HG03175 (cell line): ENCODE measurements around the gene HCN3.

ENCODE experiments used
- ATAC-seq: cut with Tn5 transposase; IDR thresholded peaks from one replicate; pipeline ENCODE4 v1.9.1; 2021; ENCODE audit warnings: mild to moderate bottlenecking, moderate library complexity; ENCODE audit not compliant: unreplicated experiment

Gene HCN3

DNA sequence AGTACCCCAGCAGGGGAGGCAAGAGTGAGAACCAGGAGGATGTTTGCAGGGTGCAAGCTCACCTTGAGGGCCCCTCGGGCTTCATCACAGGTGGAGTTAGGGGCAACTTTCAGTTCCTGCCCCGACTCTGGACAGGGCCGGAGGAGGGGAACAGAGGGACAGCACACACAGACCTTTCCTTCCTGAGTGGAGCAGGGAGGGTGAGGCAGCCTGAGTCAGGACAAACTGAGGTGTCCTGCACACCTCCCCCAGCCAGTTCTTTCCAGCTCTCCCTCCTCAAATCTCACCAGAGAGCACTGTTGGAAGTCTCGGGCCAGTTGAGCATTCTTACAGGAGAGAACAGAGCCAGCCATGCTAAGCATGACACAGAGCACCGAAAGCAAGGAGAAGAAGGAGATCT lies 23.5 kb upstream of the HCN3 start:
- ATAC-seq = no peak

DNA sequence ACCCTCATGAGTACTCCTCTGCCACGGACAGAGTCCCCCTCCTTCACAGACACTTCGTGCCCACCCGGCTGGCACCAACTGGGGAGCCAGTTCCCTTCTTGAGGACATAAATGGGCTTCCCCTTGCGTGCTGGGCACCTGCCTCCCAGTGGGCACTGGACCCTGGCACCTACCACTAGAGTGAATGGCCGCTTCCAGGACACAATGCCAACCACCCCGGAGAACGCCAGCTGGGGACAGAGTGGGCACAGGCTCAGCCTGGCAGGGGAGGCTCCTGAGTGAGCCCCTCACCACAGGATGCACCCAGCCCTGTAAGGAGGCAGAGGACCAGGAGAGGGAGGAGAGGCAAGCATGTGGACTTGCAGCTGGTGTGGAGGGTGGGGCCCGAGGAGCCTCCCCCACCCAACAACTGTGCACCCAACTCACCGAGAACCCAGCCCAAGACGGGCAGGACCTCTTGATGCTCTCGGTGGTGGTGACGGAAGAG lies 23.0 kb upstream of the HCN3 start:
- ATAC-seq = no peak

DNA sequence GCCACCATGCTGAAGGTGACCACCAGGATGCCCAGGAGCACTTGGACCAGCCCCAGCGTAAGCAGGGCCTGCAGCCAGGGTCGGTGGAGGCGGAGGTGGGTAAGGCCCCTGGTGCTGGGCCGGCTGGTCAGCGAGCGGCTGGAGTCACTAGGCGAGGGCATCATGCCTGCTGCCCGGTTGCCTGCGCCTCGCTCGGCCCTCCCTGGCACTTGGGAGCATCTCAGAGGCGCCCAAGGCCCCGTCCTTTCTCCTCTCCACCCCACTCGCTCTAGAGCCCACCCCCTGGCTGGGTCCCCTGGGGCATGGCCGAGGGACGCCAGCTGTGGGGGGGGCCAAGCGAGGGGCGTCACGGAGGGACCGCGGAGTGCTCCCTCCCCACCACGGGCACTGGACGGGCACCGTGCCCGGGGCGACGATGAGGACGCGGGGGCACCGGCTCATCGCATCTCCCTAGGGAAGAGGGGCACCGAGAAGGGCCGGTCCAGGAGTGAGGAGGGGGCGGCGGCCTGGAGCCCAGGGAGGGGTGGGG lies 22.5 kb upstream of the HCN3 start:
- no peak for ATAC-seq

DNA sequence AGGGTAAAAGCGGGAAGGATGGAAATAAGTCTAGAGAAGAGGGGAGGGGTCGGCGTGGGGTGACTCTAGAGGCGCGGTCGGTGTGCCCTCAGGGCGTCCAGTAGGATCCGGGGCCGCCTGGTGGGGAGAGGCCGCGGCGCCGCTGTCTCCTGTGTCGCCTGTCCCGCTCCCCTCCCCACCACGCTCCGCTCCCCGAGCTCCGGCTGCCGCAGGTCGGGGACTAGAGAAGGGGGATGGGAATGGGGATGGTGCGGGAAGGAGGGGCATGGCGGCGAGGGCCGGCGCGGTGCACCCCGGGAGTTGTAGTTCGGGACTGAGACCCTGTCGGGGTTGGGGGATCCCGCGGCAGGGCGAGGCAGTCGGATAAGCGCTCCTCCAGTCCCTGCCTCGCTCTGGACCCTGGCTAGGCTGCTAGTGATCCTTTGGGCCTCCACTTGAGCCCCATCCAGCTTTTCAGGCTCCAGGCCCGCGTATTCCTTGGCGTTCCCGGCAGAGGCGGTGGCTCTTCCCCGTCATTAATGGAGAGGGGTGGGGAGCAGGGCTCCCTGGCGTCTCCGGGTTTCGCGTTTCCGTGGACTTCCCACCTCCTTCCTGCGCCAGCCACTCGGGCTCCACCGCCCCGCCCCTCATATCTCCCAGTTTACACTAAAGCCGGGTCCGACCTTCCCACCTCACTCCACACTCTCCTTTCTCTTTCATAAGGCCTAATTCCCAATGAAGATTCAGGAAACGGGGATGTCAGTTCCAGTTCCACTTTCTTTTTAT lies 21.8 kb upstream of the HCN3 start, which contains the start of gene ENTREP3:
TSS of gene ENTREP3 (minus strand) at position 241 of the 765 bp plus-strand sequence. CDS start 606 bp downstream, outside the sequence.
- ATAC-seq = peak; percentile 55

DNA sequence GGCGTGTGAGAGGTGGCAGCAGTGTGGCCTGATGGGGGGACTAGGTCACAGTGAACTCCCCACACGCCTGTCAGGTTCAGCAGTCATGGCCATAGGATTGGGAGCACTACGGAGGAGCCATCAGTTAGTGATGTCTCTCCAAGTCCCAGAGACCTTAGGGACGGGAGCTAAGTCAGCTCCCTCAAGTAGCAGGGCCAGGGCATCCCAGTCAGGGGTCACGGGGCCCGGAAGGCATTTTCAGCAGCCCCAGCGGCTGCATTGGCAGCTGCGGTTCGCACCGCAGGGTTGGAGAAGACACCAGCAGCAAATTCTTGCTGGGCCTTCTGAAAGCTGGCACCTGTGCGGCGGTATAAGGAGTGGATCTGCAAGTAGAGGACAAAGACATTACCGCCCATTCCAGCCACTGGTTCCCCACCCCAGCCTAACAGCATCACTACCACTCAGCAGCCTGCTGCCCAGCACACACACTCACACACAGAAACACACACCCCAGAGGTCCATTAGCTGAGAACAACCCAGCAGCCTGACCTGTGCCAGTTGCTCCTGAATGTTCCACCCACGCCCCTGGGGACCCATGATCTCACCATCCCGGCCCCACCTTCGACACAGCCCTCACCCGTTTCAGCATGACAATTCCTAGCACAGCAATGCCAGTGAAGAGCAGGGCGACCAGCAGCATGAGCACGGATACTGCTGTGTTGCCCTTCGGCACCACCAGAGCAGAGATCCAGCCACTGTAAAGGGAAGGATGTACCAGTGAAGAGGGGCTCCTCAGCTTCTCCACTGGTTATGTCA lies 21.0 kb upstream of the HCN3 start:
- no peak for ATAC-seq

DNA sequence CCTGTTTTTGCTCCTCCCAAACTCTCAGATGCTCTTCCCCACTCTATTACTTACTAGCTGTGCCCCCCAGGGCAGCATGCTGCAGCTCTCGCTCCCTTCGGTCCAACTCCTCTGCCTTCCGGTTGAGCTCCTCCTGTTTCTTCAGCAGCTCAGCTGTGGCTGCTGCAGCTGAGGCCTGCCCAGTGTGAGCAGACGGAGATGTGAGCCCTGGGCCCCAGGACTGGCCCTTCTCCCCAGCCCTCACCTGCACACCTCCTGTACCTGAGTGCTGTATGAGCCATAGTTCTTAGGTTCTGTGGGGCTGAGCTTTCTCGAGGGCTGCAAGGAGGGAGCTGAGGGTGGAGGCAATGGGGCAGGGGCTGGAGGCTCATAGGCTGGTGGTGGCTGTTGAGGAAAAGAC lies 17.0 kb upstream of the HCN3 start:
- no peak for ATAC-seq

DNA sequence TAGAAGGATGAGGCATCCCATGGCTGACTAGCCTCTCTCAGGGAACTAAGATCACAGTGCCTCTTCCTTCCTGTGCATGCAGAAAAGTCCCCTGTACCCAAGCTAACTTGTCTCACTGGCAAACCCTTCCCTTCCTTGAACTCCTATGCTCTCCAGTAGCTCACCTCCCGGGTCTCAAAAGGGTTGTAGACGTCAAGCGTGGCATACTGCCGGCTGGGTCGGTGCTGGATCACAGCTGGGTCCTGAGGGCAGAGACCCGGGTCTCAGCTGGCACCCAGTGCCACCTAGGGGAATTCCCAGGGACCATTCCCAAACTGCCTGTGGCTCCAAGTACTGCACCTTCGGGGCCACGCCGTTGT lies 15.8 kb upstream of the HCN3 start:
- no peak for ATAC-seq

DNA sequence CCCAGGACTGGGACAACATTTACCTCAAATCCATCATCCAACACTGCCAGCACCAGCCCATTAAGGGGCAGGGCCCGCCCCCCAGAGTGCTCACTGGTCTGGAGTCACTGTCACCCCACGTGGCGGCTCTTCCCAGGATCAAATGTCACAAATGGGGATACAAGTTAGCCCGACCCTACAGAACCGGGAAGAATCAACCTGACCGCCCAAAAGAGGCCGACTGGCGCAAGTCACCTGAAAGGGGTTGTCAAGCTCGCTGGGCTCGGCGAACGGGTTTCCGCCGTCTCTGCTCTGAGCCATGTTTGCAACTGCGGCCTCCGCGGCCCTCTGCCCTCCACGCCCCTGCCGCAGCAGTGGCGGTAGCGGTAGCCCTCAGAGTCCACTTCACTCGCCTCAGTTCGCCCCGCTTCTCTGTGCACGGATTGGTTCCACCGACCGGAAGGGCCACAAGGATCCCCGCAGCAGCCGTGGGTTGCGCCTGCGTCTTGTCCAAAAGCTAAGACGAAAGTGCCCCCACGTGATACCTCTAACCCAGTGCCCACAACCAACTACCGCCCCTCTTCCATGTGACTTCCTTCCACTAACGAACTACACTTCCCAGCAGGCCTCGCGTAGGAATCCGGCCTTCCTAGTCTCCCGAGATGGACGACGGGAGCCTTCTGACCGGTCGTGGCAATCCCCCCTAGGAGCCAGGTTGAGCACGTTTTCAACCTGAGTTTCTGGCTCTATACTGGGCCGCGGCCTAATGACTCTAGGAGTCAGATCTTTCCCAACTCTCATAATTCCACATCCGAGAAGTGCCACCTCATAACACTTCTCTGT lies 15.2 kb upstream of the HCN3 start, which contains the start of gene SCAMP3:
TSS of gene SCAMP3 (minus strand) at position 509 of the 822 bp plus-strand sequence. CDS start at position 300, 209 bp downstream.
- peak; percentile 94 for ATAC-seq

DNA sequence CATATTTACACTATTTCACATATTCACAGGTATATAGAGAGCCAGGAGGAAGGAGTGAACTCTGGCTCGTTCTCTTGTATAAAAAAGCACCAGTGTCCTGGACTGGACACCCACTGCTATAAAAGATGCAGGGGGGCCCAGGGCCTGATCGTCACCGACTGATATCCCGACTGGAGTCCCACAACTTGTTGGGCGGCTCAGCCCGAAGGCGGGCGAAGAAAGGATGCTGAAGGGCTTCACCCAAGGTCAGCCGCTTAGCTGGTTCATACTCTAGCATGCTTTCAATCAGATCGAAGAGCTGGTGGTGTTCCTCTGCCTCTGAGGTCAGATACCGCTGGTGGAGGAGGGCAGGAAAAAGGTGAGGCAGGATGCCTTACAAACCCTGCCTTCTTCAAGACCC lies 14.2 kb upstream of the HCN3 start:
- no peak for ATAC-seq

DNA sequence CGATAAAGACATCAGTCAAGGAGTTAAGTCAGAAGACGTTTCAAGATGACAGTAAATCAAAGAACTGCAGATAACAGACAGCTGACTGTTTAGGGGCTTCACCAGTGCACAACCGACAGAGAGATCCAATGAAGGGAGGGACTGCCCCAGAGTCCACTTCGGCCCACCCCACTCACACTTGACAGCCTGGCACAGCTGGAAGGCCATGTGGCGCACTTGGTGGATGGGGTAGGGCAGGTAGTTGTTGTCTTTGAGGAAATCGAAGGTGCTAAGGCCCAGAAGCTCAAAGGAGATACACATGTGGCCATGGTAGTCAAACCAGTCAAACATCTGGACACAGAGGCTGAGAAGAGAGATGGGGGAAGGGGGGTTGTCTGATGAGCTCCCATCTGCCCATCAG lies 10.7 kb upstream of the HCN3 start:
- ATAC-seq = no peak

DNA sequence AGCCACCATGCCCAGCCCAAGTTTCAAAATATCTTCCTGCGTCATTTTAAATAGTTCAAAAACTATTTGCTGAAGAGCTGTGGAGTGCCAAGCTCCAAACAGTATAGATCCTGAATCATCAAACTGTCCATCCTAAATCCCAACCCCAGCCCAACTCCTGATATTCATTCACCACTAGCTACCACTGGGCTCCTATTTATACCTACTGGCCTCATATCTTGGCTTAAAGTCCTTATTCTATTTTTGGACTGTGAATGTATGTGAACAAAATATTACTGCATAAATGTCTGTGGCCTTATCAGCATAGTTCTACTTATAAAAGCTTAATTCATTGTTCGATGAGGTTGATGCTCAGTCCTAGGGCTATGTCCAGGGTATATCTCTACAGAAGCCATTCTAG lies 9.9 kb upstream of the HCN3 start:
- no peak for ATAC-seq

DNA sequence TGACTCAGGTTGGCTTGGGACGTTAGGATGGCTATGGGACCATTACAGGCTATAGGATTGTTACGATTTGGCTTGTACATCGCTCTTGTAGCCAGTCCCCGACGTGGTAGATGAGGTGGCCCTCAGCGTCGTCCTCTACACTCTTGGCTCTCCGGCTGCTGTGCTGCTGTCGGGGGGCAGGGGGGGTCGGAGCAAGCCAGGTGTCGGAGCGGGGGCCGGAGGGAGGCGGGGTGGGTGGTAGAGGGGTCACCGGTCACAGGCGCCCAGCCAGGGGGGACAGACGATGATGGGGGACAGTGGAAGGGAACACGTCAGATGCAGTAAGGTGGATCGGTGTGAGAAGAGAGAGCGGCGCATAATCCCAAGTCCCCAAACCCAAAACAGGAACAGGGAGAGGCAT lies 8.6 kb upstream of the HCN3 start:
- ATAC-seq = no peak

DNA sequence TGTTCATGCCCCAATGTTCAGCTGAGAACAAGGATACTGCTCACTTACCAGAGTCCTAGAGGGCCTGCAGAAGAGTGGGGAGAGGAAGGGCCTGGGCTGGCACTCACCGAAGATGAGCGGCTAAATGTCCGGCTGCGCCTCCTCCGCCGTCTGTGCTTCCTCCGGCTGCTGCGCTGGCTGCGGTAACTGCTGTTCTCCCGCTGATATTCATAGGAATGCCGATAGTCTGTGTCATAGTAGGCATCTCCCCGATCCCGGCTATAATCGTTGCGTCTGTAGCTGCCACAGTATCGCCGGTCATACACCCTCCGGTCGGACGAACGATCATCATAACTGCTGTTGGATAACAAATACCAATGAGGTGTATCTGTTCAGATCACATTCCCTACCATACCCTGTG lies 7.9 kb upstream of the HCN3 start:
- ATAC-seq = no peak

DNA sequence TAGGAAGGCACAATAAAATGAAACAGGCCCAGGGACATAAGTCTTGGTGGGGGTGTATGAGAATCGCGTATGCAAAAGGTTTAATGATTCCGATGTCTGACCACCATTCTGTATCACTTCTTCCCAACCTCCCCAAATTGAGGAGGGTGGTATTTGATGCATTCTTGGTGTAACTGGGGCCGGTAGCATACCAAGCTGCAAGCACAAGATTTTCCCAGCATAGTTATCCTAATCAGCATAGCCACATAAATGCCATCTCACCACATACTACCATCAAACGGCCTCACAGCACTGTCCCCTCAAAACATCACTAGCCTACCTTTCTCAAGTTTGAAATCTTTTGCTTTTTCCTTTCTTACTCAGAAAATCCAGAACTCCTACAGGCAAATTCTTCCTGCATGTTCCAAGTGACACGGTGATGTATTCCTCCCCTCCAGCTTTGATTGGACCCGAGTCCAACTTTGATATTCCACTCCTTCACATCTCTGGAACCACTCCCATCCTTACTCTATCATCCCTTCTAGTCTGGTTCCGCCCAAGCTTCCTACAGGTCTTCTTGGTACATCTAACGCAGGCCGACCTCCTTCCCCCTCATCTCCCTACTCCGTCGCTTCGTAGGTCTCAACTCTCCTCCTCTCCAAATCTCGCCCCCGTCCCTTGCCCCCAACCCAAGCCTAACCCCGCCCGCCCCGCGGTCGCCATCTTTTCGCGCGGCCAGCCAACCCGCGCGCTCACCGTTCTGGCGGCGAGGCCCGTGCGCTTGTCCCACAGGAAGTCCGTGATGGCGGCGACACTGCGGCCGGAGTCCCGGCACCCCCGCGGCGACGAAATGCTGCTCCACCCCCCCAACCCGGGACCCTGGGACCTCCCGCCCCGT lies 4.6 kb upstream of the HCN3 start:
- ATAC-seq = peak; percentile 40

DNA sequence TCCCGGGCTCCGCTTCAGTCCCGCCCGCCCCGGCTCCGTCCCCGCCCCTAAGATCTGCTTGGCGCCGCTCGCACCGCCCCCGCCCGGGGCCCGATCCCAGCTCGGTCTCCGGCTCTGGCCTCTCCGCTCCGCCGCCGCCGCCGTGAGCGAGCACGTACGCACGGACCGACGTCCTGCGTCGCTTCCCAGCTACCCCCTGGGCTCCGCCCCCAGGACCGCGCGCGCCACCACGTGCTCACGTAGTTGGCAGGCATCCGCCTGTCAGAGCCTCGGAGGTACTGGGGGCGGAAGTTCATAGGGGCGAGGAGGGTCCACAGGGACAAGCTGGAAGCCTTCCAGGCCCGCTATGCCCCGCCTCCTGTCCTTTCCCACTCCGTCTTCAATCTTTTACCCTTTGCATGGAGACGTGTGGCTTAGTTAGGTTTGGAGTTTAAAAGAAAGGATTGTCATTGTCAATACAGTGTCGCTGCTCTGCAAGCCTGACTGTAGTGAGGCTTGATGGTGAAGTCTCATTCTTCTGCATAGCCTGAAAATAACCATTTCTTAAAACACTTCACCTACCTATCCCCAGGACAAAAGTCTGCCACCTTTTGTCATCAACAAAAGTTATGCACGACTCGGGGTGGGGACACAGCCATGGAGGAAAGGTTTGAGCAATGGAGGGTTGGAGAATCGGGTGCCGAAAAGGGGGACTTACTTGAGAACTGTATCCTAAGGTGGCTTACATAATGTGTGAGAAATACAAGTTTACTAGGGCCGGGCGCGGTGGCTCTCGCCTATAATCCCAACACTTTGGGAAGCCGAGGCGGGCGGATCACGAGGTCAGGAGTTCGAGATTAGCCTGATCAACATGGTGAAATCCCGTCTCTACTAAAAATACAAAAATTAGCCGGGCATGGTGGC lies 3.7 kb upstream of the HCN3 start, which contains the start of gene CLK2:
TSS of gene CLK2 (minus strand) at position 162 of the 903 bp plus-strand sequence. CDS start 2,527 bp downstream, outside the sequence.
- ATAC-seq = peak; percentile 76

DNA sequence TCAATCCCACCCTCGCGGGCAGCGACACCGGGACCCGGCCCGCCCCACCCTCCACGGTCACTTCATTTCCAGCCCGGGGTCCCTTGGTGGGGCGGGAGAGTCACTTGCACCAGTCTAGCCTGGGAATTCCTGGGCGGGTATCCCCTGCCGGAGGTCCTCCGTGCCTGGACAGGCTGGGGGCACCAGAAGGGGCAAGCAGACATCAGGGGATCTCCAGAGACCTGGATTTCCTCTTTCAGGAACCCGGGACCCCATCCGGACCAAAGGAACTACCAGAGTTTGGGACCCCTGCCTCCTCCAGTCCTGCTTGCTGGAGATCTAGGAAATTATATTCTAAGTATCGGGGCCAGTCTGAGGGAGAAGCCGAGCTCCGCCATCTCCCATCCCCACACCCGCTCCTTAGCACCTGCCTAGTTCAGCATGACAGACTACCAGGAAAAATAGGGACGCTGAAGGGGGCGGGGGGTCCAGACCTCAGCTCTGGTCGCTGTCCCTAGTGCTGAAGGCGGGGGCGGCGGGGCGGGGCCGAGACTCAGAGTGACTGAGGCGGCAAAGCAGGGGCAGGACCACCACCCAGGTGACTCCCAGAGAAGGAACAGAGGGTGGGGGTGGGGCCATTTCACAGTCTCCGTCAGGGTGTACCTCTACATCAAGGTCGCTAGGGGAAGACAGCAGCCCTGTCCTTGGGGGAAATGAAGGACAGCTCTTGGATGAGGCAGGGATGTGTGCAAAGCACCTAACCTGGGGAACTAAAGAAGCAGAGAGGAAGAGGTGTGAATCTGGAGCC lies 832 bp downstream of the HCN3 start:
- ATAC-seq = no peak

DNA sequence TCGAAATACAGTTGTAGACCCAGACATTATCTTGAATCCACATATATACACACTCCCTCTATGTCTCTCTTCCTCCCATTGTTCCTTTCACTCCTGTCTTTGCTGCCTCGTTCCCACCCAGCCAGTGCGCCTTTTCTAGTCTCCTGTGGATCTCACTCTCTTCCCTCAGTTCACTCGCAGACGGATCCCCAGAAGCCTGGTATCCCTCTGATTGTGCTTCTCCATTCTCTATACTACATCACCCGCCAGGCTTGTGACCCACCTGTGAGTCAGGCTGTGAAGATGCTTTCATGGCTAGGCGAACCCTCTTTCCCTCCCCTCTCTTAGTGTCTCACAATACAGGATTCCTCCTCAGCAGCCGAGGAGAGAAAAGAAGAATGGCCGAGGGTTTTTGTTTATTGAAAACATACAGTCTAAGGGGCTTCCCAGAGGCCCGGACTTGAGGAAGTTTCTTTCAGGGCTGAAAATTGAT lies 1.5 kb downstream of the HCN3 start:
- ATAC-seq = no peak

DNA sequence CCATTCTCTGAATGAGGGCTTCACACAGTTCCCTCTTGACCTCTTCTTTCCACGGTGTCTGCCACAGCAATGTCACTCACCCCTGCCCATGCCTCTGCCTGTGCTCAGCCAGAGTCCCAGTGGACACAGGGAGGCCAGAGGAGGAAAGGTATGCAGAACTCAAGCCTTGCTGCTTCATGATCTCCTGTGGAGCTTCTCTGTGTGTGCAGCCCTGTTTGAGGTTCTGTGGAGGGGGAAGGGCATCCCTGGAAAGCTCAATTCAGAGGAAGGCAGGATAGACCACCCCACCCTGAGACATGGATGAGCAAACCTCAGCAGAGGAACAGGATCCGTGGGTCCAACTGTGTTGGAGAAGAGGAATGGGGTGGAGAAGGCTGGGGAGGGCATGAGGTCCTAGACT lies 2.0 kb downstream of the HCN3 start:
- no peak for ATAC-seq
